Lower lobe of right lung (tissue), 2 donors: ENCODE results near the gene BMP7. TPM values are rescaled to one million over a fixed set of nuclear protein-coding genes. Genes with fewer than 3 reads are reported as not detected.

ENCODE experiments used
- ATAC-seq, 2 donors: fragments of 200-7000 bp; cut with Tn5 transposase; one replicate each; pipeline ENCODE4 v1.9.1; 2020 to 2022; ENCODE audit warnings: mild to moderate bottlenecking in 2 of 2, moderate library complexity in 2 of 2
- DNase-seq: peaks from one replicate; pipeline ENCODE4 v3.0.0-alpha.2; 2020
- H3K27ac ChIP-seq: fragments of 200-600 bp; one replicate; pipeline ENCODE4 v1.8.0; 2022
- H3K27me3 ChIP-seq: fragments of 200-600 bp; one replicate; pipeline ENCODE4 v1.8.0; 2022; ENCODE audit warnings: low read depth
- H3K36me3 ChIP-seq: fragments of 200-600 bp; one replicate; pipeline ENCODE4 v1.8.0; 2022; ENCODE audit warnings: mild to moderate bottlenecking
- H3K4me1 ChIP-seq: fragments of 200-600 bp; one replicate; pipeline ENCODE4 v1.8.0; 2022
- H3K4me3 ChIP-seq: fragments of 200-600 bp; one replicate; pipeline ENCODE4 v1.8.0; 2022; ENCODE audit warnings: mild to moderate bottlenecking
- H3K9me3 ChIP-seq: fragments of 200-600 bp; one replicate; pipeline ENCODE4 v1.8.0; 2022
- intact Hi-C: fragments of 100-400 bp; cut with DNase I; formaldehyde crosslinking; loops from one replicate; pipeline ENCODE4 v1.11.0; 2022
- total RNA-seq: library from RNA; stranded (reverse); fragmentation: NEBNext Ultra II Directional; extraction: Animal tissue kit (Norgen Biotek cat#: 25700); gene quantifications from one replicate; pipeline ENCODE4 v1.2.1, GENCODE V29; 2021
- TF ChIP-seq, protein P1 (sequence below): fragments of 200-600 bp; IDR thresholded peaks from one replicate; pipeline ENCODE4 v1.8.0; 2022; ENCODE audit warnings: antibody characterized with exemption, mild to moderate bottlenecking
- donor health status: DM: no; HTN: yes; CAD: no; lungs with severe emphysema.

The BMP7 gene
- total RNA-seq, 1 donor from 2014 or later: 0.74 TPM

DNA sequence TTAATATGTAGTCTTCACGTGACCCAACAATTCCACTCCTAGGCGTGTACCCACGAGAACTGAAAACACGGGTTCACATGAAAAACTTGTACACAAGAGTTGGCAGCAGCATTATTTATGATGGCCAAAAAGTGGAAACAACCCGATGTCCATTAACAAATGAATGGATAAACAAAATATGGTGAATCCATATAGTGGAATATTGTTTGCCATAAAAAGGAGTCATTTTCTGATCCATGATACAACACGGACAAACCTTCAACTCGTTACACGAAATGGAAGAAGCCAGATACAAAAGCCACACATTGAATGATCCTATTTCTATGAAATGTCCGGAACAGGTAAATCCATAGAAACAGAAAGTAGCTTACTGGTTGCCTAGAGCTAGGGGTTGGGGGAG is 78.4 kb downstream of the BMP7 start:
- Histone ChIP-seq H3K36me3 (no peaks in the 10 kb centered on the region), H3K4me3 (no peak overlapping the region), H3K9me3 (no peaks in the 10 kb centered on the region), H3K27ac (no peak overlapping the region), H3K4me1 (no peaks in the 10 kb centered on the region), H3K27me3 (no peaks in the 10 kb centered on the region)
- TF ChIP-seq, protein P1, sequence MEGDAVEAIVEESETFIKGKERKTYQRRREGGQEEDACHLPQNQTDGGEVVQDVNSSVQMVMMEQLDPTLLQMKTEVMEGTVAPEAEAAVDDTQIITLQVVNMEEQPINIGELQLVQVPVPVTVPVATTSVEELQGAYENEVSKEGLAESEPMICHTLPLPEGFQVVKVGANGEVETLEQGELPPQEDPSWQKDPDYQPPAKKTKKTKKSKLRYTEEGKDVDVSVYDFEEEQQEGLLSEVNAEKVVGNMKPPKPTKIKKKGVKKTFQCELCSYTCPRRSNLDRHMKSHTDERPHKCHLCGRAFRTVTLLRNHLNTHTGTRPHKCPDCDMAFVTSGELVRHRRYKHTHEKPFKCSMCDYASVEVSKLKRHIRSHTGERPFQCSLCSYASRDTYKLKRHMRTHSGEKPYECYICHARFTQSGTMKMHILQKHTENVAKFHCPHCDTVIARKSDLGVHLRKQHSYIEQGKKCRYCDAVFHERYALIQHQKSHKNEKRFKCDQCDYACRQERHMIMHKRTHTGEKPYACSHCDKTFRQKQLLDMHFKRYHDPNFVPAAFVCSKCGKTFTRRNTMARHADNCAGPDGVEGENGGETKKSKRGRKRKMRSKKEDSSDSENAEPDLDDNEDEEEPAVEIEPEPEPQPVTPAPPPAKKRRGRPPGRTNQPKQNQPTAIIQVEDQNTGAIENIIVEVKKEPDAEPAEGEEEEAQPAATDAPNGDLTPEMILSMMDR: no peak
- ATAC-seq: no peak
- no peak for DNase-seq
- intact Hi-C loops: no loop called here

DNA sequence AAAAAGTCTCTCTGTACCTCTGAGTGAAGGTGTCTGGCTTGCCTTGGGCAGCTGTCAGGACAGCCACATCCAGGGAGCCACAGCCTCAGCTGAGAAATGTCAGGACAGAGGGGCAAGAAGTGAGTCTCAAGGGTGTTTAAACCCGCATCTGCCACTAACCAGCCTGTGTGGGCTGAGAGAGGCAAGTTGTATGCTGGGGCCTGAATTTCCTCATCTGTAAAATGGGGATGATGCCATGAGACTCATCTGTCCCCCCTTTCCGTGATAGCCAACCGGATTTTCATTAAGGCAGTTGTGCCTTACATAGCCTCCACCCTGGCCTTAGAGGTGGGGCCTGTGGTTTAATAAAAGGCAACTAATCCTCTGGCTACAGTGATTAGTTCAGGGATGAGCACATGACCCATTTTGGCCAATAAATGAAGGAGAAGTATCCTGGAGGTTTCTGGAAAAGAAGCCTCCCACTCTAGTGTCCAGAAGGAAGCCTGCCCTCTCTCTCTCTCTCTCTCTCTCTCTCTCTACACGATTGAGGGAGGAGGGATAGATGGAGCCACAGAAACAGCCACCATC is 79.3 kb downstream of the BMP7 start:
- TF ChIP-seq, protein P1: no peak
- no peaks in the 10 kb centered on the region for H3K4me1 ChIP-seq
- H3K9me3 ChIP-seq: no peaks in the 10 kb centered on the region
- no peak overlapping the region for H3K4me3 ChIP-seq
- H3K27me3 ChIP-seq: no peaks in the 10 kb centered on the region
- ATAC-seq (no peak), DNase-seq (no peak)
- no peaks in the 10 kb centered on the region for H3K36me3 ChIP-seq
- no peak overlapping the region for H3K27ac ChIP-seq
- intact Hi-C loops: no loop called here

DNA sequence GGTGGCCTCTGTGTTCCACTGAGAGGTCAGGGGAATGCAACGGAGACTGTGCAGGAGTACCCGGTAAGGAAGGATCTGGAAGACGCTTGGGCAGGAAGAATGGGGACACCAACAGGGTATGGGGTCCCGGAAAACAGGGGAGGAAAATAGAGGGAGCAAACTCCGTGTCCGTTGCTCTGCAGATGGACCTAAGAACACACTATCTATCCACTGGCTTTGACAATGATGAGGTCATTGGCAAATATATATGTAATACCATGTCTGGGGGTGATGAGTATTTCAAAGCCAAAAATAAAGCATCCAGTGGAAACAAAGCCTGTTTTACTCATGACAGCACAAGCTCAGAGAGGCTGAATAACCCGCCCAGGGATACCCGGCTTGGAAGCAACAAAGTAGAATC is 80.2 kb downstream of the BMP7 start:
- H3K4me1 ChIP-seq: no peaks in the 10 kb centered on the region
- TF ChIP-seq, protein P1: no peak
- H3K9me3 ChIP-seq: no peaks in the 10 kb centered on the region
- H3K27ac ChIP-seq: no peak overlapping the region
- peaks cover 7% of the 10 kb centered on the region for H3K27me3 ChIP-seq
- intact Hi-C loops: no loop called here
- H3K4me3 ChIP-seq: no peak overlapping the region
- ATAC-seq: no peak
- DNase-seq: no peak
- H3K36me3 ChIP-seq: no peaks in the 10 kb centered on the region

DNA sequence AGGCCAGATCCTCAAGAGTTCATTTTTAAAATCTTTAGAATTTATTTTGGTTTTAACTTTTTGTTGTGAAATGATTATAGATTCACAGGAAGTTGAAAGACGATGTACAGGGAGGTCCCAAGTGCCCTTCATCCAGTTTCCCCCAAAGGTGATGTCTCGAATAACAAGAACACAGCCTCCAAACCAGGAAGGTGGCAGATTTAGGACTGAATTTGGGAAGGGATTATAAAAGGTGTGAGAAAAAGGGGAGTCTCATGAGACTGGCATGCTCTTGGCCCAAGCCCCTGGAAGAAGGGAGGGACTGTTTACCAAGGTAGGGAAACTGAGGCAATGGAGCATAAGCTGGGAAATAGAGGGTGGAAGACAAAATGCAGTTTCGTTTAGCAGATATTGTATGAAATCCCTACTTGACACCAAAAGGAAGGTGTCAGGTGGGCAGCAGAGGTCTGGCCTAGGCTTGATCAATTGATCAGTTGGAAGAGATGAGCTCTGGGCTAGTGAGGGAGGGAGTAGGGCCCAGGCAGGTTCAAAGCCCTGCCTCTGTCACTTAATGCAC is 81.2 kb downstream of the BMP7 start:
- Histone ChIP-seq H3K36me3 (no peaks in the 10 kb centered on the region), H3K27me3 (peaks cover 7% of the 10 kb centered on the region), H3K4me1 (no peaks in the 10 kb centered on the region), H3K4me3 (no peak overlapping the region), H3K27ac (no peak overlapping the region), H3K9me3 (no peaks in the 10 kb centered on the region)
- TF ChIP-seq, protein P1: no peak
- DNase-seq (no peak), ATAC-seq (no peak)
- intact Hi-C loops: no loop called here

DNA sequence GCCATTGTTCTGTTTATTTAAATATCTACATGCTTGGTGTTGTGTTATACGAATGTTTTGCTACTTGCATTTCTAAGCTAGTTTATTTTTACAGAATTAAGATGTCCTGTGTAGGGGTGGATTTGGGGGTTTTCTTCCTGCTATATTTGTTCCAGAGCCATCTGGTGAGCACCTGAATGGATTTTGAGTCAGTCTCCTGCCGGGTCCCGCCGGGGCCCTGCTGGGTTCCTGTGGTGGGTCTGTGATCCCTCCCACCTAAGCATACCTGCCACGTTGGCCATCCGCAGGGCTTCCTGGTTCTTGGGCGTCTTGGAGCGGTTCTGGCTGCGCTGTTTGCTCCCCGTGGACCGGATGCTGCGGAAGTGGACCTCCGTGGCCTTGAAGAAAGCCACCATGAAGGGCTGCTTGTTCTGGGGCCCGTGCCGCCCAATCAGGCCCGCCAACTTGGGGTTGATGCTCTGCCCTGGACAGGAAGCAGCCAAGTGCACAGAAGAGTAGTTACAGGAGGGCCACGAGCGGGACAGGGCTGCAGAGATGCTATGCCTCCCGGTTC is 82.9 kb downstream of the BMP7 start:
- intact Hi-C loops: no loop called here
- H3K27me3 ChIP-seq: peaks cover 7% of the 10 kb centered on the region
- H3K36me3 ChIP-seq: no peaks in the 10 kb centered on the region
- ATAC-seq (no peak), DNase-seq (no peak)
- no peaks in the 10 kb centered on the region for H3K9me3 ChIP-seq
- TF ChIP-seq, protein P1: no peak
- H3K4me3 ChIP-seq: no peak overlapping the region
- no peak overlapping the region for H3K27ac ChIP-seq
- H3K4me1 ChIP-seq: no peaks in the 10 kb centered on the region
